GM12875 (cell line): ENCODE measurements around the gene ACTN4.

Experiments
- H3K4me3 ChIP-seq: one replicate; pipeline ENCODE4 v1.5.1; 2011; ENCODE audit warnings: low read depth, low read length, control low read depth
- CTCF ChIP-seq: IDR thresholded peaks from 2 replicates; pipeline ENCODE4 v1.5.1; 2011; ENCODE audit warnings: low read depth, mild to moderate bottlenecking, control low read depth, inconsistent platforms, low read length, moderate library complexity, borderline replicate concordance; ENCODE audit not compliant: insufficient read depth

The ACTN4 gene

GRCh38 chr19:38730470-38730730 lies 83.0 kb downstream of the ACTN4 start:
- H3K4me3 ChIP-seq: no peak overlapping the region
- TF ChIP-seq CTCF: no peak

GRCh38 chr19:38730731-38731589 lies 83.5 kb downstream of the ACTN4 start:
- no peak for TF ChIP-seq CTCF
- no peak overlapping the region for H3K4me3 ChIP-seq

- no peak for TF ChIP-seq CTCF
- no peak overlapping the region for H3K4me3 ChIP-seq
Measured at GRCh38 chr19:38731654-38732301, 84.3 kb downstream of the ACTN4 start.

GRCh38 chr19:38733241-38733492 lies 85.7 kb downstream of the ACTN4 start:
- TF ChIP-seq CTCF: no peak
- no peak overlapping the region for H3K4me3 ChIP-seq

GRCh38 chr19:38733493-38734175 lies 86.2 kb downstream of the ACTN4 start:
- TF ChIP-seq CTCF: no peak
- H3K4me3 ChIP-seq: no peak overlapping the region

DNA sequence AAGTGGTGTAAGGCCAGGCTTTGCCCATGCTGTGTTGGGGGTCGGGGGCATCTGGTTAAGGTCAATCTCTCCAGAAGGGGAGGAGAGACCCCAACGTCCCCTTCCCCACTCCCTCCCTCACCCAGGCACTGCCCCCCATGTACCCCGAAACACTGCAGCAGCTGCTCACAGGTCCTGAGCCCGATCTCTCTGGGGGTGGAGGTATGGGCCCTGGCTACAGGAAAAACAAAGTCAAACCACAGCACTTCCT lies 86.7 kb downstream of the ACTN4 start:
- H3K4me3 ChIP-seq: no peak overlapping the region
- no peak for TF ChIP-seq CTCF
